ENCODE data around the gene DHRS7B.

Gene DHRS7B

GRCh38 chr17:21201874-21202273, 75.1 kb downstream of the DHRS7B start:
- Histone ChIP-seq H2AK5ac (ENCODE audit: low read length) (no peak overlapping the region), H3K4me3 (ENCODE audit: low read depth, low read length) (no peak overlapping the region)
- no CpG with 5 or more reads among the region's 11 CpGs for WGBS (ENCODE audit: extremely low coverage, insufficient coverage, insufficient read length)

GRCh38 chr17:21202512-21202911, 75.7 kb downstream of the DHRS7B start:
- Histone ChIP-seq H3K4ac (ENCODE audit: low read depth, low read length) (peak overlapping the region; percentile 36), H3K27ac (ENCODE audit: low read depth, low read length) (no peak overlapping the region), H3K79me1 (ENCODE audit: low read length) (no peaks in the 10 kb centered on the region), H3K18ac (ENCODE audit: low read length) (no peak overlapping the region), H3K9ac (ENCODE audit: low read length) (no peak overlapping the region), H3K4me3 (ENCODE audit: low read depth, low read length) (no peak overlapping the region), H3K9me3 (ENCODE audit: insufficient read depth, low read depth, low read length) (peaks cover 2% of the 10 kb centered on the region), H3K23ac (ENCODE audit: low read length) (no peak overlapping the region), H2AK5ac (ENCODE audit: low read length) (no peak overlapping the region), H4K8ac (ENCODE audit: low read depth, low read length) (no peak overlapping the region), H3K79me2 (ENCODE audit: control insufficient read depth, insufficient read depth, low read length, poor library complexity) (peaks cover 9% of the 10 kb centered on the region), H2AFZ (ENCODE audit: insufficient read depth, low read length, poor library complexity) (no peak overlapping the region), H4K91ac (ENCODE audit: low read depth, low read length) (no peak overlapping the region), H3K4me2 (ENCODE audit: low read length) (no peak overlapping the region), H3K4me1 (ENCODE audit: control insufficient read depth in 1 of 2, insufficient read depth in 2 of 2, low read length in 2 of 2) (peaks cover 10 to 16% of the 10 kb centered on the region in 2 experiments), H4K12ac (ENCODE audit: low read depth, low read length) (no peak overlapping the region), H2BK120ac (ENCODE audit: insufficient read depth, low read length, poor library complexity) (no peak overlapping the region), H2BK5ac (ENCODE audit: low read depth, low read length, poor library complexity) (no peak overlapping the region), H3K27me3 (ENCODE audit: insufficient read depth, low read length) (no peaks in the 10 kb centered on the region), H3K14ac (ENCODE audit: low read length) (no peak overlapping the region), H2BK12ac (ENCODE audit: low read length) (no peak overlapping the region), H3K36me3 (ENCODE audit: control insufficient read depth in 1 of 2, insufficient read depth in 2 of 2, low read length in 2 of 2) (peaks cover 19 to 28% of the 10 kb centered on the region in 2 experiments)
- WGBS (ENCODE audit: extremely low coverage, insufficient coverage, insufficient read length), result no CpG with 5 or more reads among the region's 12 CpGs
- DNase-seq, result no peak

More at GRCh38 chr17:21201874-21202273, 75.1 kb downstream of the DHRS7B start:
- H3K4me2 ChIP-seq (ENCODE audit: low read length), result no peak overlapping the region
- H4K8ac ChIP-seq (ENCODE audit: low read depth, low read length), result no peak overlapping the region
- peaks cover 24 to 29% of the 10 kb centered on the region in 2 experiments for H3K36me3 ChIP-seq (ENCODE audit: control insufficient read depth in 1 of 2, insufficient read depth in 2 of 2, low read length in 2 of 2)
- peaks cover 2% of the 10 kb centered on the region for H3K9me3 ChIP-seq (ENCODE audit: insufficient read depth, low read depth, low read length)
- H3K27ac ChIP-seq (ENCODE audit: low read depth, low read length), result no peak overlapping the region
- no peak overlapping the region for H2BK120ac ChIP-seq (ENCODE audit: insufficient read depth, low read length, poor library complexity)
- H3K79me1 ChIP-seq (ENCODE audit: low read length), result no peaks in the 10 kb centered on the region
- H2BK5ac ChIP-seq (ENCODE audit: low read depth, low read length, poor library complexity), result no peak overlapping the region
- DNase-seq, result no peak
- H3K23ac ChIP-seq (ENCODE audit: low read length), result no peak overlapping the region
- H2AFZ ChIP-seq (ENCODE audit: insufficient read depth, low read length, poor library complexity), result no peak overlapping the region
- H3K27me3 ChIP-seq (ENCODE audit: insufficient read depth, low read length), result no peaks in the 10 kb centered on the region
- no peak overlapping the region for H3K18ac ChIP-seq (ENCODE audit: low read length)
- no peak overlapping the region for H2BK12ac ChIP-seq (ENCODE audit: low read length)
- no peak overlapping the region for H4K91ac ChIP-seq (ENCODE audit: low read depth, low read length)
- H3K9ac ChIP-seq (ENCODE audit: low read length), result no peak overlapping the region
- H3K4ac ChIP-seq (ENCODE audit: low read depth, low read length), result peak overlapping the region; percentile 60
- peaks cover 10 to 16% of the 10 kb centered on the region in 2 experiments for H3K4me1 ChIP-seq (ENCODE audit: control insufficient read depth in 1 of 2, insufficient read depth in 2 of 2, low read length in 2 of 2)
- H3K14ac ChIP-seq (ENCODE audit: low read length), result no peak overlapping the region
- H4K12ac ChIP-seq (ENCODE audit: low read depth, low read length), result no peak overlapping the region
- H3K79me2 ChIP-seq (ENCODE audit: control insufficient read depth, insufficient read depth, low read length, poor library complexity), result peaks cover 9% of the 10 kb centered on the region

- Histone ChIP-seq H2BK12ac (ENCODE audit: low read length) (no peak overlapping the region), H3K27ac (ENCODE audit: low read depth, low read length) (no peak overlapping the region), H2AK5ac (ENCODE audit: low read length) (no peak overlapping the region), H3K23ac (ENCODE audit: low read length) (no peak overlapping the region), H3K4me1 (ENCODE audit: control insufficient read depth in 1 of 2, insufficient read depth in 2 of 2, low read length in 2 of 2) (peaks cover 5 to 11% of the 10 kb centered on the region in 2 experiments), H3K14ac (ENCODE audit: low read length) (no peak overlapping the region), H3K18ac (ENCODE audit: low read length) (no peak overlapping the region), H2BK5ac (ENCODE audit: low read depth, low read length, poor library complexity) (no peak overlapping the region), H2AFZ (ENCODE audit: insufficient read depth, low read length, poor library complexity) (peak overlapping the region; percentile 5), H3K9ac (ENCODE audit: low read length) (no peak overlapping the region), H3K36me3 (ENCODE audit: control insufficient read depth in 1 of 2, insufficient read depth in 2 of 2, low read length in 2 of 2) (peaks cover 20 to 32% of the 10 kb centered on the region in 2 experiments), H3K79me1 (ENCODE audit: low read length) (no peaks in the 10 kb centered on the region), H3K4me3 (ENCODE audit: low read depth, low read length) (no peak overlapping the region), H3K4me2 (ENCODE audit: low read length) (no peak overlapping the region), H3K4ac (ENCODE audit: low read depth, low read length) (peak overlapping the region; percentile 50), H3K9me3 (ENCODE audit: insufficient read depth, low read depth, low read length) (no peaks in the 10 kb centered on the region), H4K91ac (ENCODE audit: low read depth, low read length) (no peak overlapping the region), H2BK120ac (ENCODE audit: insufficient read depth, low read length, poor library complexity) (no peak overlapping the region), H3K79me2 (ENCODE audit: control insufficient read depth, insufficient read depth, low read length, poor library complexity) (peaks cover 24% of the 10 kb centered on the region), H3K27me3 (ENCODE audit: insufficient read depth, low read length) (no peaks in the 10 kb centered on the region), H4K8ac (ENCODE audit: low read depth, low read length) (no peak overlapping the region), H4K12ac (ENCODE audit: low read depth, low read length) (no peak overlapping the region)
- no peak for DNase-seq
- WGBS (ENCODE audit: extremely low coverage, insufficient coverage, insufficient read length), result no CpG with 5 or more reads among the region's 9 CpGs
These were observed 78.2 kb downstream of the DHRS7B start for GRCh38 chr17:21204935-21205334.

GRCh38 chr17:21208352-21208751, 81.6 kb downstream of the DHRS7B start:
- no peak overlapping the region for H4K91ac ChIP-seq (ENCODE audit: low read depth, low read length)
- DNase-seq, result no peak
- H3K4me1 ChIP-seq (ENCODE audit: control insufficient read depth in 1 of 2, insufficient read depth in 2 of 2, low read length in 2 of 2), result peaks cover 4 to 9% of the 10 kb centered on the region in 2 experiments
- no peaks in the 10 kb centered on the region for H3K9me3 ChIP-seq (ENCODE audit: insufficient read depth, low read depth, low read length)
- H2BK5ac ChIP-seq (ENCODE audit: low read depth, low read length, poor library complexity), result no peak overlapping the region
- no peak overlapping the region for H2AK5ac ChIP-seq (ENCODE audit: low read length)
- H3K79me2 ChIP-seq (ENCODE audit: control insufficient read depth, insufficient read depth, low read length, poor library complexity), result peaks cover 47% of the 10 kb centered on the region
- peak overlapping the region; percentile 81 for H3K4ac ChIP-seq (ENCODE audit: low read depth, low read length)
- H3K4me3 ChIP-seq (ENCODE audit: low read depth, low read length), result no peak overlapping the region
- H2BK120ac ChIP-seq (ENCODE audit: insufficient read depth, low read length, poor library complexity), result no peak overlapping the region
- no peak overlapping the region for H3K27ac ChIP-seq (ENCODE audit: low read depth, low read length)
- H4K12ac ChIP-seq (ENCODE audit: low read depth, low read length), result no peak overlapping the region
- no peak overlapping the region for H2BK12ac ChIP-seq (ENCODE audit: low read length)
- no peak overlapping the region for H3K14ac ChIP-seq (ENCODE audit: low read length)
- H3K18ac ChIP-seq (ENCODE audit: low read length), result no peak overlapping the region
- H3K4me2 ChIP-seq (ENCODE audit: low read length), result no peak overlapping the region
- peaks cover under 1% of the 10 kb centered on the region for H3K79me1 ChIP-seq (ENCODE audit: low read length)
- no peaks in the 10 kb centered on the region for H3K27me3 ChIP-seq (ENCODE audit: insufficient read depth, low read length)
- no CpG with 5 or more reads among the region's 7 CpGs for WGBS (ENCODE audit: extremely low coverage, insufficient coverage, insufficient read length)
- H2AFZ ChIP-seq (ENCODE audit: insufficient read depth, low read length, poor library complexity), result no peak overlapping the region
- peaks cover 27 to 36% of the 10 kb centered on the region in 2 experiments for H3K36me3 ChIP-seq (ENCODE audit: control insufficient read depth in 1 of 2, insufficient read depth in 2 of 2, low read length in 2 of 2)
- no peak overlapping the region for H3K9ac ChIP-seq (ENCODE audit: low read length)
- H4K8ac ChIP-seq (ENCODE audit: low read depth, low read length), result no peak overlapping the region
- H3K23ac ChIP-seq (ENCODE audit: low read length), result no peak overlapping the region
